ENCODE data around the gene PSTPIP2.
"Not testable (repeated sequence)": the region's sequence is repeated elsewhere in the genome, so short reads cannot be mapped to it uniquely, and the experiment has no call there.

PSTPIP2 gene, protein sequence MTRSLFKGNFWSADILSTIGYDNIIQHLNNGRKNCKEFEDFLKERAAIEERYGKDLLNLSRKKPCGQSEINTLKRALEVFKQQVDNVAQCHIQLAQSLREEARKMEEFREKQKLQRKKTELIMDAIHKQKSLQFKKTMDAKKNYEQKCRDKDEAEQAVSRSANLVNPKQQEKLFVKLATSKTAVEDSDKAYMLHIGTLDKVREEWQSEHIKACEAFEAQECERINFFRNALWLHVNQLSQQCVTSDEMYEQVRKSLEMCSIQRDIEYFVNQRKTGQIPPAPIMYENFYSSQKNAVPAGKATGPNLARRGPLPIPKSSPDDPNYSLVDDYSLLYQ

GRCh38 chr18:46071653-46072375 lies at the start of gene PSTPIP2:
Gene PSTPIP2, minus strand, starts transcription at chr18:46072260. Its CDS starts 72 bp downstream, at chr18:46072188.
- peak; percentile 48 for DNase-seq (ENCODE audit: low read depth)

GRCh38 chr18:46113751-46114150 lies 41.7 kb upstream of the PSTPIP2 start:
- no peak for DNase-seq (ENCODE audit: low read depth)

DNA sequence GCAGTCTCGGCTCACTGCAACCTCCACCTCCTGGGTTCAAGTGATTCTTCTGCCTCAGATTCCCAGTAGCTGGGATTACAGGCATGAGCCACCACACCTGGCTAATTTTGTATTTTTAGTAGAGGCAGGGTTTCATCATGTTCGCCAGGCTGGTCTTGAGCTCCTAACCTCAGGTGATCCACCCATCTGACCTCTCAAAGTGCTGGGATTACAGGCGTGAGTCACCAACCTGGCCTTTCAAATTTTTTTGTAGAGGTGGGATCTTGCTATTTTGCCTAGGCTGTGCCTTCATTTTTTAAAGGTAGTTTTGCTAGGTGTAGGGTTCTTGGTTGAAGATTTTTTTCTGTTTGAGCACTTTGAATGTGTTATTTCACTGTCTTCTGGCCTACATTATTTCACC lies 38.3 kb upstream of the PSTPIP2 start:
- DNase-seq (ENCODE audit: low read depth): no peak

- DNase-seq (ENCODE audit: low read depth): no peak
These were observed 37.3 kb upstream of the PSTPIP2 start for GRCh38 chr18:46109386-46109785.

DNA sequence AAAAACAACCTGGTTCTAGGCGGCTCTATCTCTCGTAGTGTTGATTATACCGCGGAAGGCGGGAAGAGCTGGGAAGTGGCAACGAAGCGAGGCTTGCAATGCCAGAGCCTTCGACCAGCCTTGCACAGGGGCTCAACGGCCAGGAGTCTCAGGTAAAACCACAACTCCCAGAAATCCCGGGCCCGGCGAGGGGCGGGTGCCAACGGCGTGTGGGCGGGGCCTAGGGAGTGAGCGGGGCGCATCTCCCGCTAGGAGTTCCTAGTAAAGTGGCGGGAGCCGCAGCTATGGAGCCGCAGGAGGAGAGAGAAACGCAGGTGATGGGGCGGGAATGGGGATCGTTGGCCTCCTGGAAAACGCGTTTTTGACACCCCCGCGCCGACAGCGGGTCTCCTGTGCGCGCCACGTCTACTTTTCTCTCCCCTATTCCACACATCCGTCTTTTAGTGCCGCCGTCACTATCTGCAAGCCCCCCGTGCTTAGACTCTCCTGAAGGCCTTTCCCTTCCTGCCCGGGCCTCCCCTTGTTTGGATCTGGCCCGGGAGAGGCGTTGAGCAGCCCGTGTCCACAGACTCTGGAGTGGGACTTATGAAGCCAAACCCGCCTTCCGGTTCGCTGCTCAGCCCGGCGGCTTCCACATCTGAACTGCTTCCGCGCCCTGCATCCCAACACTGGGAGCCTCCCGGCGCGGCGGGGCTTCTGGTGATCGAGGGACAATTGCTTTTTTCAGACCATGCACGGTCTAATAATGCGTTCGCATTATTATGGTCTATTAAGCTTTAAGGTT lies 32.3 kb upstream of the PSTPIP2 start, which contains the start of gene HAUS1:
Gene HAUS1, plus strand, starts transcription at position 258 of the 784 bp plus-strand sequence. Its CDS starts 27 bp downstream, at position 285.
- DNase-seq (ENCODE audit: low read depth): peak; percentile 78

GRCh38 chr18:46099463-46099862 lies 27.4 kb upstream of the PSTPIP2 start:
- no peak for DNase-seq (ENCODE audit: low read depth)

GRCh38 chr18:46098616-46098933 lies 26.5 kb upstream of the PSTPIP2 start:
- no peak for DNase-seq (ENCODE audit: low read depth)

- DNase-seq (ENCODE audit: low read depth): peak; percentile 79
These were observed 25.9 kb upstream of the PSTPIP2 start, which contains the start of gene ATP5F1A for GRCh38 chr18:46097801-46098615. Gene ATP5F1A, minus strand, starts transcription at chr18:46098296. Its CDS starts 65 bp downstream, at chr18:46098231.

DNA sequence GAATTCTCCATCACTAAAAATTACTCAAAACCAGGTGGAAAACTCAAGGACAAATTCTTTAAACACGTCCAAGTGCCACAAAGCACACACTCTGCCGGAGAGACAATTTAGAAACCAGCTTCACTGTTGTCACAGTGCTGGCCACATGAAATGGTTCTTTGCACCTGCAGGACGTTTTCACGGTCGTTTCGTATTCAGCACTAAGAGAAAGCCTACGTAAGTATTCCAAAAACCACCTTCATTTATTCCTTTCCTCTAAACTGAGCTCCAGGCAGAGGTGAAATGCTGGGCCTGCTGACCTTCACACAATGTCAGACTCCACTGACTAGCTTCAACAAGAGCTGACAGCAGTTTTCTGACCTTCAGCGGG lies 25.4 kb upstream of the PSTPIP2 start:
- no peak for DNase-seq (ENCODE audit: low read depth)

- DNase-seq (ENCODE audit: low read depth): no peak
These were observed 24.7 kb upstream of the PSTPIP2 start for GRCh38 chr18:46096651-46097300.

DNA sequence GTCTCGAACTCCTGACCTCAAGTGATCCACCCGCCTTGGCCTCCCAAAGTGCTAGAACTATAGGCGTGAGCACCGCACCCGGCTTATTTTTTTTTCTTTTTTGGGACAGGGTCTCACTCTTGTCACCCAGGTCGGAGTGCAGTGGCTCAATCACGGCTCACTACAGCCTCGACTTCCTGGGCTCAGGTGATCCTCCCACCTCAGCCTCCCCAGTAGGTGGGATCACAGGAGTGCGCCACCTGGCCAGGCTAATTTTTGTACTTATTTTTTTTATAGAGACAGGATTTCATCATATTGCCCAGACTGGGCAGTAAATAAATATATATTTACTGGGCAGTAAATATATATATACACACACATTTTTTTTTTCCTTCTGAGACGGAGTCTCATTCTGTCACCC lies 23.5 kb upstream of the PSTPIP2 start:
- no peak for DNase-seq (ENCODE audit: low read depth)

DNA sequence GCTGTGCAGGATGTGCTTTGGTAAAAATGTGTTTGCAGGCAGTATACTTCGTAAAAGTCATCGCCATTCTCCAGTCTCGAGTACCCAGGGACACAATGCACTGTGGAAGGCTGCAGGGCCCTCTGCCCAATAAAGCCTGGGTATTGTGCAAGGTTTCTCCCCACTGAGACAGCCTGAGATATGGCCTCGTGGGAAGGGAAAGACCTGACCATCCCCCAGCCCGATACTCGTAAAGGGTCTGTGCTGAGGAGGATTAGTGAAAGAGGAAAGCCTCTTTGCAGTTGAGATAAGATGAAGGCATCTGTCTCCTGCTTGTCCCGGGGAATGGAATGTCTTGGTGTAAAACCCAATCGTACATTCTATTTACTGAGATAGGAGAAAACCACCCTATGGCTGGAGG lies 16.4 kb upstream of the PSTPIP2 start:
- DNase-seq (ENCODE audit: low read depth): not testable (repeated sequence)

DNA sequence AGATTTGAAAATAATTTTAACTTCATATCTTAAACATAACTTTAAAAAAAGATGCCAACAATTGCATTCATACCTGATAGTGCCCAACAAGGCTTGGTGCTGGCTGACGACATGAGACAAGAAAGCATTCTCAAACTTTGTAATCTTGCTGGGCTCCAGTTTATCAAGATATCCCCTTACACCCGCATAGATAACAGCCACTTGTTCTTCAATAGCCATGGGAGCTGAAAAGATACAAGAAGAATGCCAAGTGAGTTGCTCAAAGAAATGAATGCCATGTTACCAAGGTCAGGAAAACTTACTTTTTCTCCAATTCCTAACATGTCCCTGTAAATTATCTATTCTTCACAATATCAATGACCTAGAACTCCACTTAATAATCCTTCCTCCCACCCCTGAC lies 12.4 kb upstream of the PSTPIP2 start:
- DNase-seq (ENCODE audit: low read depth): no peak

DNA sequence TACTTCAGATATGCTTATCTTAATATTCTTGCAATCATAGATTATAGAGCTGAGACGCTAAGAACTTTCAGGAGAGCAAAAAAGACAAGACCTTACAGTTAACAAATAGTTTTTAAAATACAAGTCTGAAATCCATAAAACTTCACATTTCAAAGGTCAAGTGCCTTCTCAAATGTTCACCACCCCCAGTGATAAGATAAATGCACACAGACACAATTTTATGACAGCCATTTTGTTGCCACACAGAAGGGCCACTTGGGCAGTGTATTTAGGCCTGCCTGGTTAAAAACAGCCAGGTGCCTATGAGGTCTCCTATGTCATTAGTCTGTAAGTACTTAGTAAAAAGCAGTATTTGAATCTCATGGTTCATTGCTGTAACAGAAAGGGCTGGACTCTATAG lies 8.1 kb upstream of the PSTPIP2 start:
- DNase-seq (ENCODE audit: low read depth): no peak

GRCh38 chr18:46079336-46079735 lies 7.3 kb upstream of the PSTPIP2 start:
- no peak for DNase-seq (ENCODE audit: low read depth)

DNA sequence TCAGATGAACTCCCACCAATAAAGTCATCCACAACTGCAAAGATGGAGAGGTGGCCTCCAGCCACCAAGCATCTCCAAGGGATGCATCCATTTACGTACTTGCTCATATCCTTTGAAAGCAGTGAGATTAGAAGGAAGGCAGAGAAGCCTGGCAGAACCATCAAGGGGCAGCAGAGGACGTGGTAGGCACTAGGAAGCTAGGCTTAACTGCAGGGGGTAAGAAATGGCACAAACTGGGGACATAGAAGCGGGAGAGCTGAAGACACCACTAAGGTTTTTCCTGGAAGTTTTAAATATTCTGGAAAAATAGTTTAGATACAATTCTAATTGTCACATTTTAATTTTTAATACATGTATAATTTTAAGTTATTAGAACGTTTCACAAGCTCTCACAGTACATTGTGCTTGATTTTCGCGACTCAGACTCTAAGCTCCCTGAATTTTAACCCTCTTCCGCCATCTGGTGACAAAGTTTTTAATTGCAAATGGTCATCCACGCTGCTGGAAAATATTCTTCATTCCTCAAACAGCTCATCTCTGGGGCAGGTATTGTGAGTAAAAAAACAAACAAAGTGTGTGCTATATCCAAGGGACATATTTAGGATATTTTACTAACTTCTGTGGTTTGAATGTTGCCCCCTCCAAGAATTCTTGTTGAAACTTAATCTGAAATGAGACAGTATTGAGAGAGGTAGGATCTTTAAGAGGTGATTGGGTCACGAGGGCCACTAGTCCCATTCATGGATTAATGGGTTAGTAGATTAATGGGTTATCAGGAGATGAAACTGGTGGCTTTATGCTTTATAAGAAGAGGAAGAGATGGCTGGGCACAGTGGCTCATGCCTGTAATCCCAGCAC lies 1.6 kb upstream of the PSTPIP2 start:
- no peak for DNase-seq (ENCODE audit: low read depth)

DNA sequence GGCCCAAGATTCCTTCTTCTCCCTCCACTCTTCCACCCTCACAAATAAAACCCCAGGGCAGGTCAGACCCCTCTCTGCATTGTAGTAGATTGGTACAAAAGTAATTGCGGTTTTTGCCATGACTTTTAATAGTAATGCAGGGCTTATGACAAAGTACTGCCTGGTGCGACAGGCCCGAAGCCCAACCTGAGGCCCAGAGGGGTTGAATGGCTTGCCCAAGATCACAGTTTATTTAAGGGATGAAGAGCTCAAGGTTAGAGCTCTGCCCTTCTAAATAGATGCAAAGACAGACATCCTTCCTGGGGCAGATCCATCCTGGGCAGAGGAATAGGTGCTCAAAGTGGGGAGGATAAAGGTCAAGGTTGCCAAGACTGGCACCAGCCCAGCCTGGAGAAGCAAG lies 899 bp upstream of the PSTPIP2 start:
- no peak for DNase-seq (ENCODE audit: low read depth)

GRCh38 chr18:46072376-46072867 lies 362 bp upstream of the PSTPIP2 start:
- no peak for DNase-seq (ENCODE audit: low read depth)

GRCh38 chr18:46070815-46071652 lies 1.0 kb downstream of the PSTPIP2 start:
- no peak for DNase-seq (ENCODE audit: low read depth)
